GM21367 (cell line): ENCODE measurements around the gene ELF3.
"Not testable (repeated sequence)": the region's sequence is repeated elsewhere in the genome, so short reads cannot be mapped to it uniquely, and the experiment has no call there.

Experiments used
- ATAC-seq: cut with Tn5 transposase; IDR thresholded peaks from one replicate; pipeline ENCODE4 v1.9.1; 2021; ENCODE audit not compliant: unreplicated experiment

The ELF3 gene

GRCh38 chr1:202063093-202063492, 52.7 kb downstream of the ELF3 start:
- ATAC-seq: no peak

DNA sequence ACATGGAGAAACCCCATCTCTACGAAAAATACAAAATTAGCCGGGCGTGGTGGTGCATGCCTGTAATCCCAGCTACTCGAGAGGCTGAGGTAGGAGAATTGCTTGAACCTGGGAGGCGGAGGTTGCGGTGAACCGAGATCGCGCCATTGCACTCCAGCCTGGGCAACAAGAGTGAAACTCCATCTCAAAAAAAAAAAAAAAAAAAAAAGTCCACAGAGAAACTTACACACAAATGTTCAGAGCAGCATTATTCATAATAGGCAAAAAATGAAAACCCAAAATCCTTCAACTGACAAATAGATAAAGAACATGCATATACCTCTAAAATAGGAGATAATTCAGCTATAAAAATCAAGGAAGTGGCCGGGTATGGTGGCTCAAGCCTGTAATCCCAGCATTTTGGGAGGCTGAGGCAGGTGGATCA, 54.5 kb downstream of the ELF3 start:
- ATAC-seq: not testable (repeated sequence)
